Measurements from ENCODE around the gene SHISA9. TPM values are rescaled to one million over a fixed set of nuclear protein-coding genes. Genes with fewer than 3 reads are reported as not detected.

Gene SHISA9
- total RNA-seq, 1 experiment from 2014 or later, result not detected

DNA sequence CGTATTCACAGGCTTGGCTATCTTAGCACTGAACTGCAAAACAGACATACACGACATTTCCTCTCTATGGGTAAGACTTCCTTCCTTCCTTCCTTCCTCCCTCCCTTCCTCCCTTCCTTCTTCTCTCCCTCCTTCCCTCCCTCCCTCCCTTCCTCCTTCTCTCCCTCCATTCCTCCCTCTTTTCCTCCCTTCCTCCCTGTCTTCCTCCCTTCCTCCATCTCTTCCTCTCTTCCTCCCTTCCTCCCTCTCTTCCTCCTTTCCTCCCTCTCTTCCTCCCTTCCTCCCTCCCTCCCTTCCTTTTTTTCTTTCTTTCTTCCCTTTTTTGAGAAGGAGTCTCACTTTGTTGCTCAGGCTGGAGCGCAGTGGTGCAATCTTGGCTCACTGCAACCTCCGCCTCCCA, 22.4 kb upstream of the SHISA9 start:
- Histone ChIP-seq H3K9me2 (replicated peaks; ENCODE audit: low read length) (no peaks in the 10 kb centered on the region), H4K20me1 (ENCODE audit: low read length) (no peaks in the 10 kb centered on the region), H3K4me3 (ENCODE audit: low read length) (no peak overlapping the region), H3K9ac (ENCODE audit: low read length) (no peak overlapping the region), H3K27me3 (ENCODE audit: low read length) (no peaks in the 10 kb centered on the region), H3K9me3 (ENCODE audit: low read length) (no peaks in the 10 kb centered on the region), H3K27ac (ENCODE audit: low read length) (no peak overlapping the region), H3K36me3 (ENCODE audit: low read depth, low read length) (no peaks in the 10 kb centered on the region), H3K4me2 (ENCODE audit: low read length) (no peak overlapping the region), H3K79me2 (ENCODE audit: low read length) (no peaks in the 10 kb centered on the region), H3F3A (ENCODE audit: low read length, unreplicated experiment) (no peaks in the 10 kb centered on the region), H3K4me1 (ENCODE audit: insufficient read depth, low read length) (no peaks in the 10 kb centered on the region), H2AFZ (ENCODE audit: low read length) (no peak overlapping the region)
- ChIA-PET CTCF (no interaction called here), POLR2A (ENCODE audit: unreplicated experiment) (no interaction called here)
- no TSS peak for BruUV-seq (replicated peaks)
- DNase-seq (no peak), ATAC-seq (no peak)
- TF ChIP-seq EZH2phosphoT487 (IDR thresholded peaks at IDR 0.05; ENCODE audit: borderline replicate concordance, low read length), result no peak
- TF ChIP-seq EZH2 (IDR thresholded peaks at IDR 0.05; ENCODE audit: low read length, unreplicated experiment), result no peak
- TF ChIP-seq, protein P1, sequence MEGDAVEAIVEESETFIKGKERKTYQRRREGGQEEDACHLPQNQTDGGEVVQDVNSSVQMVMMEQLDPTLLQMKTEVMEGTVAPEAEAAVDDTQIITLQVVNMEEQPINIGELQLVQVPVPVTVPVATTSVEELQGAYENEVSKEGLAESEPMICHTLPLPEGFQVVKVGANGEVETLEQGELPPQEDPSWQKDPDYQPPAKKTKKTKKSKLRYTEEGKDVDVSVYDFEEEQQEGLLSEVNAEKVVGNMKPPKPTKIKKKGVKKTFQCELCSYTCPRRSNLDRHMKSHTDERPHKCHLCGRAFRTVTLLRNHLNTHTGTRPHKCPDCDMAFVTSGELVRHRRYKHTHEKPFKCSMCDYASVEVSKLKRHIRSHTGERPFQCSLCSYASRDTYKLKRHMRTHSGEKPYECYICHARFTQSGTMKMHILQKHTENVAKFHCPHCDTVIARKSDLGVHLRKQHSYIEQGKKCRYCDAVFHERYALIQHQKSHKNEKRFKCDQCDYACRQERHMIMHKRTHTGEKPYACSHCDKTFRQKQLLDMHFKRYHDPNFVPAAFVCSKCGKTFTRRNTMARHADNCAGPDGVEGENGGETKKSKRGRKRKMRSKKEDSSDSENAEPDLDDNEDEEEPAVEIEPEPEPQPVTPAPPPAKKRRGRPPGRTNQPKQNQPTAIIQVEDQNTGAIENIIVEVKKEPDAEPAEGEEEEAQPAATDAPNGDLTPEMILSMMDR (conservative IDR thresholded peaks at IDR 0.05; ENCODE audit: low read depth, low read length), result no peak
- intact Hi-C loops (cut with micrococcal nuclease), result no loop called here

DNA sequence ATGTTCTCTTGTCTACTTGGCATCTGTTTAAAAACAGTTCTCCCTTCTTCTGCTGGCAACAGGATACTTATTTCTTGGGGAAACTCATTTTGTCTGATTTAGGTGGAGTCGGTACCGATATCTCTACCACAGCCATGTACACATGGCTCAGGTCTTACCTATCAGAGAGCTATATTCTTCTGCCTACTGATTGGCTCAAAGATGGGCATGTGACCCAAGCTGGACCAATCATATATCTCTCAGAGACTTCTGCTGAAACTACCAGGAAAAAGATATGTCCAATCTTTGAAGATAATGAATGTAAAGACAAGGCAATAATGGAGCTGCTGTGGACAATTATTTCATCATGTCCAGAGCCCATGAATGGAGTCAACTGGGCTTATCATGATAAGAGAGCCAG, 21.6 kb upstream of the SHISA9 start:
- CTCF ChIA-PET, result no interaction called here

DNA sequence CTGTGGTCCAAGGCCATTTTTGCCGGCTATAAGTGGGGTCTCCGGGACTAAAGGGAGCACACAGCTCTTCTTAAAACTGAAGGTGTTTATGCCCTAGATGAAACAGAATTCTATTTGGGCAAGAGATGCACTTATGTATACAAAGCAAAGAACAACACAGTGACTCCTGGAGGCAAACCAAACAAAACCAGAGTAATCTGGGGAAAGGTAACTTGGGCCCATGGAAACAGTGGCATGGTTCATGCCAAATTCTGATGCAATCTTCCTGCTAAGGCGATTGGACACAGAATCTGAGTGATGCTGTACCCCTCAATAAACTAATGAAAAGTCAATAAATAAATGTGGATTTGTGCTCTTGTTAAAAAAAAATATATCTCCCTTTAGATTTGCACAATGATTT, 20.2 kb upstream of the SHISA9 start:
- Histone ChIP-seq H3K36me3 (ENCODE audit: low read depth, low read length) (no peaks in the 10 kb centered on the region), H3K27ac (ENCODE audit: low read length) (no peak overlapping the region), H3K27me3 (ENCODE audit: low read length) (no peaks in the 10 kb centered on the region; the same call in 1 of the 2 replicates), H3K9ac (ENCODE audit: low read length) (no peak overlapping the region), H2AFZ (ENCODE audit: low read length) (no peak overlapping the region), H4K20me1 (ENCODE audit: low read length) (no peaks in the 10 kb centered on the region), H3K9me3 (ENCODE audit: low read length) (no peaks in the 10 kb centered on the region), H3K9me2 (replicated peaks; ENCODE audit: low read length) (no peaks in the 10 kb centered on the region), H3K4me3 (ENCODE audit: low read length) (no peak overlapping the region), H3K4me2 (ENCODE audit: low read length) (no peak overlapping the region), H3K4me1 (ENCODE audit: insufficient read depth, low read length) (no peaks in the 10 kb centered on the region), H3K79me2 (ENCODE audit: low read length) (no peaks in the 10 kb centered on the region), H3F3A (ENCODE audit: low read length, unreplicated experiment) (no peaks in the 10 kb centered on the region)
- ATAC-seq (no peak), DNase-seq (no peak)
- CTCF ChIA-PET, result no interaction called here
- TF ChIP-seq EZH2 (IDR thresholded peaks at IDR 0.05; ENCODE audit: low read length, unreplicated experiment) (no peak), EZH2phosphoT487 (IDR thresholded peaks at IDR 0.05; ENCODE audit: borderline replicate concordance, low read length) (no peak)
- TF ChIP-seq, protein P1 (conservative IDR thresholded peaks at IDR 0.05; ENCODE audit: low read depth, low read length), result no peak
- POLR2A ChIA-PET (ENCODE audit: unreplicated experiment), result no interaction called here
- intact Hi-C loops (cut with micrococcal nuclease), result no loop called here
- BruUV-seq (replicated peaks), result no TSS peak

More for the DNA sequence above, 21.6 kb upstream of the SHISA9 start:
- Histone ChIP-seq H3K36me3 (ENCODE audit: low read depth, low read length) (no peaks in the 10 kb centered on the region), H3K9ac (ENCODE audit: low read length) (no peak overlapping the region), H3K27ac (ENCODE audit: low read length) (no peak overlapping the region), H3K4me1 (ENCODE audit: insufficient read depth, low read length) (no peaks in the 10 kb centered on the region), H3K9me2 (replicated peaks; ENCODE audit: low read length) (no peaks in the 10 kb centered on the region), H3K79me2 (ENCODE audit: low read length) (no peaks in the 10 kb centered on the region), H3K4me3 (ENCODE audit: low read length) (no peak overlapping the region), H4K20me1 (ENCODE audit: low read length) (no peaks in the 10 kb centered on the region), H3K4me2 (ENCODE audit: low read length) (no peak overlapping the region), H3K27me3 (ENCODE audit: low read length) (no peaks in the 10 kb centered on the region), H2AFZ (ENCODE audit: low read length) (no peak overlapping the region), H3K9me3 (ENCODE audit: low read length) (no peaks in the 10 kb centered on the region), H3F3A (ENCODE audit: low read length, unreplicated experiment) (no peaks in the 10 kb centered on the region)
- ATAC-seq (no peak), DNase-seq (no peak)
- intact Hi-C loops (cut with micrococcal nuclease), result no loop called here
- no TSS peak for BruUV-seq (replicated peaks)
- POLR2A ChIA-PET (ENCODE audit: unreplicated experiment), result no interaction called here
- TF ChIP-seq, protein P1 (conservative IDR thresholded peaks at IDR 0.05; ENCODE audit: low read depth, low read length), result no peak
- no peak for TF ChIP-seq EZH2phosphoT487 (IDR thresholded peaks at IDR 0.05; ENCODE audit: borderline replicate concordance, low read length)
- no peak for TF ChIP-seq EZH2 (IDR thresholded peaks at IDR 0.05; ENCODE audit: low read length, unreplicated experiment)
